Central memory CD4-positive, alpha-beta T cell (primary cell): Measurements from ENCODE around the gene SLC5A10.

ENCODE experiments used
- DNase-seq: peaks from one replicate; pipeline ENCODE4 v3.0.0; 2022

Gene SLC5A10

GRCh38 chr17:18965530-18966236 is 13.7 kb downstream of the SLC5A10 start:
- no peak for DNase-seq

- DNase-seq, result no peak
Observed at GRCh38 chr17:18966831-18967624, 15.1 kb downstream of the SLC5A10 start.

- no peak for DNase-seq
Observed at GRCh38 chr17:18967916-18968315, 16.0 kb downstream of the SLC5A10 start.

DNA sequence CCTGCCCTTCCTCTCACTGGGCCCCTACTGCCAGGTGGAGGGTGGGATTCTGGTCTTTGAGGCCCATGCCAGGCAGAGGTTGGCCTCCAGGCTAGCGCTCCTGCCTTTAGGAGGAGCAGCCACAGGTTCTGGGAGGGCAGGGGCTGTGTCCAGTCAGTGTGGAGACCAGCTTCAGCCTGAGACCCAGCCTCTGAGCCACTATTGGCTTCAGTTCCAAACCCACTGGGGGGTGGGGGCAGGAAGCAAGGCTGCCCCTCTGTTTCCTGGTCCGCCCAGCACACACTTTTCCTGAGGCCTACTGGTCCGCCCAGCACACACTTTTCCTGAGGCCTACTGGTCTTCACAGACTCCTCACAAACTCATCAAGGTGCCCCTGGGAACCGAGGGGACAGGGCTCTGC is 16.4 kb downstream of the SLC5A10 start:
- no peak for DNase-seq

GRCh38 chr17:18968945-18969887 is 17.3 kb downstream of the SLC5A10 start:
- DNase-seq, result no peak

DNA sequence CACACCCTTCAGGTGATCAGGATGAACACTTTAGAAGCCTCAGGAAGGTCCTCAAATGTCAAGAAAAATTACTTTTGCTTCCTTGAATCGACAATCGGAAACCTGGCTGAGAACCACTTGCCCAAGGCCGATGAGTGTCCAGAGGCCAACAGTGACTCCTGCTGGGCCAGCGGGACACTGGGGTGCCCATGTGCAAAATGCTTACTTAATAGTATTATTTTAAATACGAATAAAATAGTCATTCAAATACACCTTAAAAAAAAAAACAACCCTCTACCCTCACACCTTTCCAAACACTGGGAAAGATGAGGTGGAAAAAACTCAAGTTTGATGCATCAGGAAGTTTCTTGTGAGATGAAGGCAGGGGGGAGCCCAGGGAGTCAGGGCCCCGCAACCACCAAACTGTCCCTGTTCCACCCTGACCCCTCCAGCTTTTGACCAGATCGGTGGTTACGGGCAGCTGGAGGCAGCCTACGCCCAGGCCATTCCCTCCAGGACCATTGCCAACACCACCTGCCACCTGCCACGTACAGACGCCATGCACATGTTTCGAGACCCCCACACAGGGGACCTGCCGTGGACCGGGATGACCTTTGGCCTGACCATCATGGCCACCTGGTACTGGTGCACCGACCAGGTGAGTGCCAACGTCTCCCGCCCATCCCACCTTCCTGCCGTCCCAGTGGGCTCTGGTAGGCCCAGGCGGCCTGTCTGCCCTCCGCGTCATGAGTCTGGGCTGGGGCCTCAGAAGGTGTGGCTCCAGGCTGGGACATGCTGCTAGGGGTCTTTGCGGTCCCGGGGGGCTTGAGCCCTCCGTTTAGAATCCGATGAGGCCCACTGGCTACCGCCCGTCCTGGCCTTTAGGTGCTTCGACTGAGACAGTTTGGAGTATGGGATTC is 18.9 kb downstream of the SLC5A10 start:
- no peak for DNase-seq

- no peak for DNase-seq
Observed at GRCh38 chr17:18971801-18972200, 19.8 kb downstream of the SLC5A10 start.

- no peak for DNase-seq
Observed at GRCh38 chr17:18974407-18975149, 22.6 kb downstream of the SLC5A10 start.

DNA sequence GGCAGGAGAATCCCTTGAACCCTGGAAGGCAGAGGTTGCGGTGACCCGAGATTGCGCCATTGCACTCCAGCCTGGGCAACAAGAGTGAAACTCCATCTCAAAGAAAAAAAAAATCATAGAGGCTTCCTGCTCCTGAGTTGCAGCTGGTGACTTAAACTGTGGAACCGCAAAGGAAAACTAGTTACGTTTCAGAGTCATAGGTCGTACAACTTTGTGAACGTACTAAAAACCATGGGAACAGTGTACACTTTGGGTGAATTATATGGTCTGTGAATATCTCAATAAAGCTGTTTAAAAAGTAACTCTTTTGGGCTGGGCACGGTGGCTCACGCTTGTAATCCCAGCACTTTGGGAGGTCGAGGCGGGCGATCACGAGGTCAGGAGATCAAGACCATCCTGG is 23.6 kb downstream of the SLC5A10 start:
- no peak for DNase-seq

DNA sequence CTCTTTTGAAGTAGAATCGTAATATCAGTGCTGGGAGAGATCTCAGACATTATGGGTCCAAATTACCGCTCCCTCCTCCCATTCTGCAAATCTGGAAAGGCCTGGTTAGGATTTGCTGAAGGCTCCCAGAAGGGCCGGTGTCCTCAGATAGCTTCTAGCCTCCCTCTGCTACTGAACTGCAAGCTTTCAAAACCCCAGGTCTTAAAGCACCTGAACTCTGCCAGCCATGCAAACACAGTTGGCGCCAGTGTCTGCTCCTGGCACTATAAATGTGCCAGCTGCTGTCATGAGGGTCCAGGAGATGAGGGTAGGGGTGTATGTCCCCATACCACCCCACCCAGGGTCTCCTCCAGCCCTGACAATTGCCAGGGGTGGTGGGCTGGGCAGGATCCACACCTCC is 24.2 kb downstream of the SLC5A10 start:
- no peak for DNase-seq

GRCh38 chr17:18977021-18977420 is 25.1 kb downstream of the SLC5A10 start:
- no peak for DNase-seq

DNA sequence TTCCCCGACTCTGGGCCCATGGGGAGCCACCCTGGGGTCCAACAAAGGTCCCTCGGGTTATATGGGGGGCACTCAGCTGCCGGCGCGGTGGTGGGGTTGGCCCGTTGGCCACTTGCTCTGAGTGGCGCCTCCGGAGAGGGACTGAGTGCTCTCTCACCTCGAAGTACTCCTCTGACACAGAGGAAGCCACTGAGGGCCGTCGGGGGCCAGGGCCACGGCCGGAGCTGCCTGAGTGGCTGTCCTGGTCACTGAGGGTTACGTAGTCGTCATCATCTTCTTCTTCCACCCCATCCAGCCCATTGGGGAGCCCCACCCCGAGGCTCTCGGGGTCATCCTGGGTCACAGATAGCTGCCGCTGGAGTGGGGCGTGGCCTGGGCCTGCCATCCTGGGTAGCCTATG is 25.7 kb downstream of the SLC5A10 start:
- no peak for DNase-seq

- DNase-seq, result no peak
Observed at GRCh38 chr17:18978050-18978449, 26.1 kb downstream of the SLC5A10 start.

GRCh38 chr17:18978655-18979054 is 26.7 kb downstream of the SLC5A10 start:
- no peak for DNase-seq

DNA sequence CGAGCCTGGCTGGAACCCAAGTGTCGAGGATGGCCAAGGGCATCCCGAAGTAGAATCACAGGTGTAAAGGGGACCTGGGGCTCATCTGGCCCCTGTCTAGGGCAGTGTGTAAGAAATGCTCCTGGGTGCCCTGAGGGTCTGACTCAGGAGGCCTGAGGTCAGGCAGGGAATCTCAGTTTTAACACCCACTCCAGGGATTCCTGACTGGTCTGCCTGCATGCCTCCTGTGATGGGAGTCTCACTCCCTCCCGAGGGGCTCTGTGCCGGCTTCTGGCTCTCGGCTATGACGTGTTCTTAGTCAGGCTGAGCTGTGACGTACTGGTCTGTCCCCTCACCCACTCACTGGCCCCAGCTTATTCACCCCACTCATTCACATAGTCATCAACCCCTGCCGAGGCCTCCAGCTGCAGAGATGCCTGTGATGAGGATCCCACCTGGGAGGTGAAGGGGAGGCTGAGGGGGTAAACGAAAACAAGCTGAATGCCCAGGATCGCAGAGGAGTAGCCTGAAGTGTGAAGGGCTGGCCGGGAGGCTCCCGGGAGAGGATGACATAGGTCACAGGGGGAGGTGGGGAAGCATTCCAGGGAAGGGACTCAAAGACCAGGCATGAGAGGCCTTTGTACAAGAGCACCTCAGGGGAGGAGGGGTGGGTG is 28.8 kb downstream of the SLC5A10 start:
- no peak for DNase-seq

GRCh38 chr17:18981335-18981641 is 29.3 kb downstream of the SLC5A10 start:
- no peak for DNase-seq

GRCh38 chr17:18981642-18982424 is 29.9 kb downstream of the SLC5A10 start:
- no peak for DNase-seq

DNA sequence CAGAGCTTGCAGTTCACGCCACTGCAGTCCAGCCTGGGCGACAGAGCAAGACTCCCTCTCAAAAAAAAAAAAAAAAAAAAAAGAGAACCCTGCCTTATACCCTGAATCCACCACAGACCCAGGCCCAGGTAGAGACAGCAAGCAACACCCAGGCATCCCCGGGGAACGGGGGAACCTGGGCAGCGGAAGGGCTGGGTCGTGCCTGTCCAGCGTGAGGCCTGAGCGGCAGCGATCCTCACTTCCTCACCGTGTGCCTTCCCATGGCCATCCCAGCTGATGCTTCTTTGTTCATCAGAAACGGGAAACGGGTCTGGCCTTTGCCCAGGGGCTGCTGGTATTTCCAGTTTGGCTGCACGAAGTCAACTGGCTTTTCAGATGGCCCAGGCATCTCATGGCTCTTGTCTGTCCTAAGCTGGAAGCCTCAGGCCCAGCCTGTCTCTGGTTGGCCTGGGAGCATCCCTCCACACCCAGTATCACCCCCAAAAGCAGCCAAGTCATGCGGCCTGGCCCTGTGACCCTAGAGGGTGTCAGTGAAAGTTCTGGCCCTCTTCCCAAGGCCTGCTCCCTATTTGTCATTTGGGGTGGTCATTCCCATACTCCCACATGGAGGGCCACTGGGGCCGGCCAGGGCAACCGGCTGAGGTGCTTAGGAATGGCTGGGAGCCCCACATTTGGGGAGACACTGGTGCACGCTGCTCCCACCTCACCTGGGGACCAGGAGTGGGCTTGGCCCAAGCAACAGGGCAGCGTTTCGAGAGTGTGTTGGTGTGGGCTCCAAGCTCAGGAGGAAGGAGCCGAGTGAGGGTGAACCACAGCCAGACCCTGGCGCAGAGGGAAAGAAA is 32.5 kb downstream of the SLC5A10 start:
- no peak for DNase-seq

DNA sequence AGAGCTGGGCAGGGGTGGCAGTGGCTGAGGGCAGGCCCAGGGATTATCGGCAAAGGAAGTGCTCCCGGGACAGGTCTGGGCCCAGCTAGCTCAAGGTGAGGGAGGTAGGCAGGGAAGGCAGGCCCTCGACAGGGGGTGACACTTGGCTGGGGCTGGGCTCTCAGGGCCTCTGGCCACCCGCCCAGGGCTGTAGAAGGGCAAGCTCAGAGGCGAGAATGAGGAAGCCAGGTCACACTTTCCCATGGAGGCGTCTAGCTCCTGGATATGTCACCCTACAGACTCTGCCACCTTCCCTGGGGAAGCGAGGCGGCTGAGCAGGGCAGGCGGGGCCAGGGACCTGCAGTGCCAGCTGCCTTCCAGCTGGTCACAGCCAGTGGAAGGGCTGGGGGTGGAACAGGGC is 33.5 kb downstream of the SLC5A10 start:
- DNase-seq, result no peak
